ENCODE data around the gene DST.
"Not testable (repeated sequence)": the region's sequence is repeated elsewhere in the genome, so short reads cannot be mapped to it uniquely, and the experiment has no call there.

The DST gene

GRCh38 chr6:56513631-56514030 lies 129.1 kb downstream of the DST start:
- DNase-seq = no peak

GRCh38 chr6:56511591-56511990 lies 131.1 kb downstream of the DST start:
- DNase-seq = no peak

GRCh38 chr6:56510984-56511531 lies 131.6 kb downstream of the DST start:
- DNase-seq = peak; percentile 81

GRCh38 chr6:56509031-56509430 lies 133.7 kb downstream of the DST start:
- no peak for DNase-seq

- no peak for DNase-seq
Observed at GRCh38 chr6:56507517-56507916, 135.2 kb downstream of the DST start.

- no peak for DNase-seq
Observed at GRCh38 chr6:56505512-56506260, 137.0 kb downstream of the DST start.

- no peak for DNase-seq
Observed at GRCh38 chr6:56501993-56502392, 140.7 kb downstream of the DST start.

GRCh38 chr6:56499095-56499494 lies 143.6 kb downstream of the DST start:
- DNase-seq = no peak

GRCh38 chr6:56497691-56498090 lies 145.0 kb downstream of the DST start:
- no peak for DNase-seq

GRCh38 chr6:56497240-56497639 lies 145.4 kb downstream of the DST start:
- DNase-seq = no peak

- not testable (repeated sequence) for DNase-seq
Observed at GRCh38 chr6:56496650-56497049, 146.0 kb downstream of the DST start.

GRCh38 chr6:56495654-56496053 lies 147.0 kb downstream of the DST start:
- no peak for DNase-seq

GRCh38 chr6:56491606-56492328 lies 150.9 kb downstream of the DST start:
- no peak for DNase-seq

GRCh38 chr6:56490993-56491392 lies 151.7 kb downstream of the DST start:
- DNase-seq = no peak

GRCh38 chr6:56489559-56489958 lies 153.1 kb downstream of the DST start:
- no peak for DNase-seq

GRCh38 chr6:56488281-56488680 lies 154.4 kb downstream of the DST start:
- DNase-seq = no peak

GRCh38 chr6:56486681-56487080 lies 156.0 kb downstream of the DST start:
- DNase-seq = no peak

- DNase-seq = no peak
Observed at GRCh38 chr6:56484669-56485068, 158.0 kb downstream of the DST start.

- no peak for DNase-seq
Observed at GRCh38 chr6:56483929-56484328, 158.8 kb downstream of the DST start.

- no peak for DNase-seq
Observed at GRCh38 chr6:56482525-56482924, 160.2 kb downstream of the DST start.

- DNase-seq = no peak
Observed at GRCh38 chr6:56481957-56482356, 160.7 kb downstream of the DST start.

GRCh38 chr6:56480654-56481337 lies 161.9 kb downstream of the DST start:
- no peak for DNase-seq

- no peak for DNase-seq
Observed at GRCh38 chr6:56480246-56480645, 162.4 kb downstream of the DST start.

- DNase-seq = no peak
Observed at GRCh38 chr6:56479381-56479780, 163.3 kb downstream of the DST start.
